Measurements from ENCODE around the gene FAM107B. TPM values are rescaled to one million over a fixed set of nuclear protein-coding genes. Genes with fewer than 3 reads are reported as not detected.

FAM107B gene
- total and polyA plus RNA-seq, 2 of the 4 experiments (the other 2 are of a cell fraction) = 26.4 to 27.1 TPM

DNA sequence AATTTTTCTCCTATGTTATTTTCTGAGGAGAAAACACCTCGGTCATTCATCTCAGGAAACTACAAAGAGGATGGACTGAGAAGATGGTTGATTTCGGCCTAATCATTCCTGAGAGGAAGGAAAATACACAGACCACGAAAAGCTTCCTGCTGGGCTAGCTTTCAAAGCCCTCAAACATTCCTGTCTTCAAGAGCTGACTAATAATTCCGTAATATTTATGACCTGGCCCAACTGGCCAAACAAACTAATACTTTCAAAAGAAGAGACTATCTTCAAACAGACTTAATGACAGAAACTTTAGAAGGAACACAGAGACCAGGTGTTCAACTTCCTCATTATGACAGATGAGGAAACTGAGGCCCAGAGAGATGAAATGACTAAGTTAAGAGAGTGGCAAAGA lies 228.9 kb downstream of the FAM107B start:
- in situ Hi-C loops (cut with MboI; ENCODE audit: low sequenced_read_pairs) = no loop called here

More for the DNA sequence above, 228.9 kb downstream of the FAM107B start:
- H3K18ac ChIP-seq (ENCODE audit: low read depth, low read length) = peak overlapping the region; percentile 63; the same call in 1 of the 2 replicates
- peak overlapping the region; percentile 59; the same call in 1 of the 2 replicates for H3K14ac ChIP-seq (replicated peaks; ENCODE audit: low read depth, low read length)
- peak overlapping the region; percentile 50; the same call in 2 of the 3 replicates for H2BK15ac ChIP-seq (ENCODE audit: low read depth, low read length)
- no peak overlapping the region for H2AK9ac ChIP-seq (replicated peaks; ENCODE audit: low read depth, low read length, poor library complexity)
- H2BK120ac ChIP-seq (ENCODE audit: low read depth, low read length) = peak overlapping the region; percentile 54
- H4K20me1 ChIP-seq (ENCODE audit: insufficient read depth, low read length) = peaks cover 52% of the 10 kb centered on the region
- dilution Hi-C loops (cut with HindIII; ENCODE audit: low sequenced_read_pairs, unreplicated experiment) = no loop called here
- peaks cover 25% of the 10 kb centered on the region for H3K4me1 ChIP-seq (ENCODE audit: control insufficient read depth, insufficient read depth, low read length)
- intact Hi-C loops (cut with micrococcal nuclease) = loop anchor here (5.0 kb wide), 1 partner anchor 41 kb away; no protein-coding TSS in a partner anchor
- H2BK5ac ChIP-seq (ENCODE audit: low read depth, low read length, poor library complexity, severe bottlenecking) = peak overlapping the region; percentile 88
- H3K27ac ChIP-seq (ENCODE audit: insufficient read depth, low read length) = peak overlapping the region; percentile 54; the same call in 1 of the 2 replicates
- no TSS peak for BruUV-seq (replicated peaks)
- H2AK5ac ChIP-seq (ENCODE audit: low read depth, low read length) = peak overlapping the region; percentile 55; the same call in 1 of the 2 replicates
- H3K79me1 ChIP-seq (ENCODE audit: low read depth in 1 of 2, low read length in 2 of 2) = peaks cover 66 to 93% of the 10 kb centered on the region in 2 experiments
- peak overlapping the region; percentile 35; the same call in 1 of the 2 replicates for H2BK20ac ChIP-seq (ENCODE audit: low read depth, low read length)
- peak overlapping the region; percentile 57; the same call in 1 of the 2 replicates for H3K23ac ChIP-seq (ENCODE audit: low read depth, low read length)
- H3K4ac ChIP-seq (ENCODE audit: low read depth, low read length) = peak overlapping the region; percentile 42; the same call in 1 of the 2 replicates
- CTCF ChIA-PET = interaction anchor here (0.6 to 1.4 kb wide), 3 partner anchors 9 to 277 kb away, joined by 3 to 6 read pairs (median 3); no protein-coding TSS in a partner anchor
- H4K8ac ChIP-seq (ENCODE audit: low read depth in 2 of 2, low read length in 2 of 2) = peak overlapping the region in 1 of 2 experiments; percentile 81; a peak in 2 of 4 replicates
- no peak overlapping the region for H2AFZ ChIP-seq (replicated peaks; ENCODE audit: low read length, poor library complexity)
- H3K4me3 ChIP-seq (ENCODE audit: insufficient read depth, low read depth, low read length) = no peak overlapping the region
- peak; percentile 83 for DNase-seq
- POLR2A ChIA-PET (ENCODE audit: unreplicated experiment) = interaction anchor here (0.6 kb wide), 1 partner anchor 26 kb away, joined by 3 read pairs; no protein-coding TSS in a partner anchor
- H4K91ac ChIP-seq (ENCODE audit: insufficient read depth, low read depth, low read length) = no peak overlapping the region; the same call in 1 of the 2 replicates
- no peak overlapping the region; the same call in 1 of the 2 replicates for H4K5ac ChIP-seq (ENCODE audit: low read depth, low read length)
- H3K9ac ChIP-seq (ENCODE audit: low read depth, low read length) = no peak overlapping the region
- no peak overlapping the region for H3K56ac ChIP-seq (ENCODE audit: extremely low read depth, insufficient read depth, low read length)
- peak overlapping the region; percentile 70; the same call in 1 of the 2 replicates for H3K4me2 ChIP-seq (ENCODE audit: low read depth, low read length)
- WGBS, 2 experiments (ENCODE audit: extremely low coverage in 2 of 2, insufficient read length in 1 of 2) = no CpG with 5 or more reads among the region's 4 CpGs
- peaks cover 24% of the 10 kb centered on the region for H3K36me3 ChIP-seq (ENCODE audit: control insufficient read depth, insufficient read depth, low read length)
- ATAC-seq (ENCODE audit: low read depth) = peak; percentile 86
- H3K9me1 ChIP-seq (ENCODE audit: insufficient read depth, low read length) = peaks cover 53% of the 10 kb centered on the region
- no peaks in the 10 kb centered on the region for H3K27me3 ChIP-seq (ENCODE audit: control insufficient read depth, insufficient read depth, low read length)
- no peaks in the 10 kb centered on the region for H3K9me3 ChIP-seq (ENCODE audit: control insufficient read depth, insufficient read depth, low read length)
- TF ChIP-seq MAFK (IDR thresholded peaks at IDR 0.05; ENCODE audit: low read depth, low read length) (no peak), MAZ (IDR thresholded peaks at IDR 0.05; ENCODE audit: borderline replicate concordance, low read depth, low read length) (no peak), CHD1 (IDR thresholded peaks at IDR 0.05; ENCODE audit: low read depth, low read length) (no peak)
- TF ChIP-seq, protein P1, sequence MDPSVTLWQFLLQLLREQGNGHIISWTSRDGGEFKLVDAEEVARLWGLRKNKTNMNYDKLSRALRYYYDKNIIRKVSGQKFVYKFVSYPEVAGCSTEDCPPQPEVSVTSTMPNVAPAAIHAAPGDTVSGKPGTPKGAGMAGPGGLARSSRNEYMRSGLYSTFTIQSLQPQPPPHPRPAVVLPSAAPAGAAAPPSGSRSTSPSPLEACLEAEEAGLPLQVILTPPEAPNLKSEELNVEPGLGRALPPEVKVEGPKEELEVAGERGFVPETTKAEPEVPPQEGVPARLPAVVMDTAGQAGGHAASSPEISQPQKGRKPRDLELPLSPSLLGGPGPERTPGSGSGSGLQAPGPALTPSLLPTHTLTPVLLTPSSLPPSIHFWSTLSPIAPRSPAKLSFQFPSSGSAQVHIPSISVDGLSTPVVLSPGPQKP (IDR thresholded peaks at IDR 0.05; ENCODE audit: borderline replicate concordance, low read depth, low read length) = no peak

Measured in IMR-90 (cell line).